Fibroblast of pulmonary artery (primary cell): Measurements from ENCODE around the gene IGF2BP3.

Source experiments
- DNase-seq: peaks from one replicate; pipeline ENCODE4 v3.0.0-alpha.2; 2010; ENCODE audit warnings: low read depth
- H3K4me3 ChIP-seq: replicated peaks from 2 replicates; pipeline ENCODE4 v1.5.1; 2011; ENCODE audit warnings: low read depth, mild to moderate bottlenecking, control low read depth, low read length, moderate library complexity
- CTCF ChIP-seq: IDR thresholded peaks from 2 replicates; pipeline ENCODE4 v1.5.1; 2011; ENCODE audit warnings: mild to moderate bottlenecking, control low read depth, low read length, inconsistent platforms; ENCODE audit errors: missing control alignments

Gene IGF2BP3

GRCh38 chr7:23261843-23262452, 208.3 kb downstream of the IGF2BP3 start:
- DNase-seq = peak; percentile 75
- no peak overlapping the region for H3K4me3 ChIP-seq
- TF ChIP-seq CTCF = peak; percentile 97

DNA sequence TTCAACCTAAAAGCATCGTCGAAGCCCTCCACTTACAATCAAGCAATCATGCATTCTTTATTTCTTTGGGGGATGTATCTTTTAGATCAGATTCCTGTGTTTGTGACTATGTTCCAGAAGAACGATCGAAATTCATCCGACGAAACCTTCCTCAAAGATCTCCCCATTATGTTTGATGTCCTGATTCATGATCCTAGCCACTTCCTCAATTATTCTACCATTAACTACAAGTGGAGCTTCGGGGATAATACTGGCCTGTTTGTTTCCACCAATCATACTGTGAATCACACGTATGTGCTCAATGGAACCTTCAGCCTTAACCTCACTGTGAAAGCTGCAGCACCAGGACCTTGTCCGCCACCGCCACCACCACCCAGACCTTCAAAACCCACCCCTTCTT, 209.9 kb downstream of the IGF2BP3 start:
- TF ChIP-seq CTCF = no peak

More for the DNA sequence above, 209.9 kb downstream of the IGF2BP3 start:
- no peak for DNase-seq
- H3K4me3 ChIP-seq = no peak overlapping the region
